Large intestine (tissue), 3 donors: ENCODE data around the gene TULP4. TPM values are rescaled to one million over a fixed set of nuclear protein-coding genes. Genes with fewer than 3 reads are reported as not detected.

Experiments used
- DNase-seq, 2 donors: peaks; one replicate each; pipeline versions ENCODE4 v3.0.0 to v3.0.0-alpha.2; 2013
- H3K27ac ChIP-seq: one replicate; pipeline ENCODE4 v1.5.1; 2013; ENCODE audit warnings: low read length
- H3K27me3 ChIP-seq: 2 replicates; pipeline ENCODE4 v1.6.1; 2013; ENCODE audit warnings: low read length; ENCODE audit not compliant: control insufficient read depth, insufficient read depth
- H3K36me3 ChIP-seq: 2 replicates; pipeline ENCODE4 v1.6.1; 2013; ENCODE audit warnings: low read length; ENCODE audit not compliant: control insufficient read depth, insufficient read depth
- H3K4me1 ChIP-seq: one replicate; pipeline ENCODE4 v1.6.1; 2013; ENCODE audit warnings: low read length; ENCODE audit not compliant: control insufficient read depth, insufficient read depth
- H3K4me3 ChIP-seq: one replicate; pipeline ENCODE4 v1.5.1; 2013; ENCODE audit warnings: low read length
- H3K9me3 ChIP-seq: one replicate; pipeline ENCODE4 v1.6.1; 2013; ENCODE audit warnings: mild to moderate bottlenecking, low read depth, low read length, moderate library complexity; ENCODE audit not compliant: control insufficient read depth
- WGBS: methylation state at CpG from one replicate; pipeline ENCODE4 v1.1.5; 2013; ENCODE audit warnings: low lambda C conversion rate; ENCODE audit not compliant: insufficient coverage; 5-methylcytosine and 5-hydroxymethylcytosine counted together
- polyA plus RNA-seq: library from polyadenylated mRNA; unstranded; fragments of 120-200 nt; gene quantifications from one replicate; pipeline ENCODE4 v1.2.1, GENCODE V29; 2013

The TULP4 gene
- polyA plus RNA-seq, 1 donor, result 25.8 TPM

- WGBS, result no CpG with 5 or more reads among the region's 8 CpGs
- Histone ChIP-seq H3K4me3 (no peak overlapping the region), H3K36me3 (peaks cover 34% of the 10 kb centered on the region), H3K4me1 (no peaks in the 10 kb centered on the region), H3K27me3 (no peaks in the 10 kb centered on the region), H3K9me3 (peaks cover 7% of the 10 kb centered on the region), H3K27ac (no peak overlapping the region)
- DNase-seq, result no peak
Measured at GRCh38 chr6:158311193-158311592, 1.1 kb upstream of the TULP4 start.

- Histone ChIP-seq H3K9me3 (peaks cover 6% of the 10 kb centered on the region), H3K27ac (no peak overlapping the region), H3K4me3 (no peak overlapping the region), H3K27me3 (no peaks in the 10 kb centered on the region), H3K4me1 (no peaks in the 10 kb centered on the region), H3K36me3 (peaks cover 37% of the 10 kb centered on the region)
- DNase-seq, result no peak
- WGBS, result no CpG with 5 or more reads among the region's 4 CpGs
Measured at GRCh38 chr6:158311626-158312025, 639 bp upstream of the TULP4 start.

- no peaks in the 10 kb centered on the region for H3K4me1 ChIP-seq
- H3K36me3 ChIP-seq, result peaks cover 40% of the 10 kb centered on the region
- H3K27me3 ChIP-seq, result no peaks in the 10 kb centered on the region
- no peak overlapping the region for H3K4me3 ChIP-seq
- no CpG with 5 or more reads among the region's 11 CpGs for WGBS
- H3K9me3 ChIP-seq, result peaks cover 4% of the 10 kb centered on the region
- DNase-seq, result no peak
- H3K27ac ChIP-seq, result no peak overlapping the region
Measured at GRCh38 chr6:158312672-158313397, 570 bp downstream of the TULP4 start.

GRCh38 chr6:158313989-158314388 is 1.7 kb downstream of the TULP4 start:
- peaks cover 4% of the 10 kb centered on the region for H3K9me3 ChIP-seq
- H3K4me1 ChIP-seq, result no peaks in the 10 kb centered on the region
- H3K27ac ChIP-seq, result no peak overlapping the region
- H3K36me3 ChIP-seq, result peaks cover 40% of the 10 kb centered on the region
- H3K4me3 ChIP-seq, result no peak overlapping the region
- DNase-seq, result no peak
- WGBS, result no CpG with 5 or more reads among the region's 9 CpGs
- H3K27me3 ChIP-seq, result no peaks in the 10 kb centered on the region

GRCh38 chr6:158314737-158315136 is 2.5 kb downstream of the TULP4 start:
- Histone ChIP-seq H3K27me3 (no peaks in the 10 kb centered on the region), H3K36me3 (peaks cover 40% of the 10 kb centered on the region), H3K4me3 (no peak overlapping the region), H3K27ac (no peak overlapping the region), H3K9me3 (peaks cover under 1% of the 10 kb centered on the region), H3K4me1 (no peaks in the 10 kb centered on the region)
- no peak for DNase-seq
- 100% methylated on average over 2 of the region's 3 CpGs for WGBS

GRCh38 chr6:158316022-158316421 is 3.8 kb downstream of the TULP4 start:
- no peaks in the 10 kb centered on the region for H3K9me3 ChIP-seq
- no peak overlapping the region for H3K27ac ChIP-seq
- H3K4me1 ChIP-seq, result peaks cover under 1% of the 10 kb centered on the region
- H3K27me3 ChIP-seq, result no peaks in the 10 kb centered on the region
- WGBS, result no CpG with 5 or more reads among the region's 3 CpGs
- H3K4me3 ChIP-seq, result no peak overlapping the region
- peaks cover 35% of the 10 kb centered on the region for H3K36me3 ChIP-seq
- DNase-seq, result no peak

- Histone ChIP-seq H3K36me3 (peaks cover 3% of the 10 kb centered on the region), H3K27ac (peak overlapping the region; percentile 79), H3K9me3 (no peaks in the 10 kb centered on the region), H3K27me3 (no peaks in the 10 kb centered on the region), H3K4me3 (no peak overlapping the region), H3K4me1 (peaks cover 32% of the 10 kb centered on the region)
- DNase-seq, result no peak
Measured at GRCh38 chr6:158321960-158322359, 9.7 kb downstream of the TULP4 start.

GRCh38 chr6:158322400-158322723 is 10.1 kb downstream of the TULP4 start:
- H3K4me3 ChIP-seq, result no peak overlapping the region
- H3K4me1 ChIP-seq, result peaks cover 32% of the 10 kb centered on the region
- H3K27ac ChIP-seq, result peak overlapping the region; percentile 79
- peaks cover 3% of the 10 kb centered on the region for H3K36me3 ChIP-seq
- H3K9me3 ChIP-seq, result no peaks in the 10 kb centered on the region
- no peak for DNase-seq
- H3K27me3 ChIP-seq, result no peaks in the 10 kb centered on the region

- Histone ChIP-seq H3K27ac (peak overlapping the region; percentile 79), H3K27me3 (no peaks in the 10 kb centered on the region), H3K9me3 (no peaks in the 10 kb centered on the region), H3K36me3 (peaks cover 3% of the 10 kb centered on the region), H3K4me1 (peaks cover 32% of the 10 kb centered on the region), H3K4me3 (no peak overlapping the region)
- no CpG with 5 or more reads among the region's 11 CpGs for WGBS
- peak; percentile 90 to 93 for DNase-seq
Measured at GRCh38 chr6:158322724-158323560, 10.7 kb downstream of the TULP4 start.

GRCh38 chr6:158323561-158323958 is 11.3 kb downstream of the TULP4 start:
- H3K36me3 ChIP-seq, result peaks cover 3% of the 10 kb centered on the region
- H3K4me3 ChIP-seq, result no peak overlapping the region
- no CpG with 5 or more reads among the region's 2 CpGs for WGBS
- H3K4me1 ChIP-seq, result peaks cover 35% of the 10 kb centered on the region
- no peak for DNase-seq
- H3K27ac ChIP-seq, result peak overlapping the region; percentile 79
- no peaks in the 10 kb centered on the region for H3K27me3 ChIP-seq
- no peaks in the 10 kb centered on the region for H3K9me3 ChIP-seq
